Measurements from ENCODE around the gene SERPINA3.

GRCh38 chr14:94673071-94673470, 60.9 kb downstream of the SERPINA3 start:
- TF ChIP-seq CTCF (IDR thresholded peaks at IDR 0.05) (no peak), POLR2A (IDR thresholded peaks at IDR 0.05) (no peak)

Measured in suprapubic skin (tissue), 3 donors.